Effector memory CD4-positive, alpha-beta T cell (primary cell): ENCODE data around the gene GABRG2.

Source experiments
- DNase-seq, 3 donors: peaks; one replicate each; pipeline ENCODE4 v3.0.0-alpha.2; 2020
- H3K27ac ChIP-seq: 2 replicates; pipeline ENCODE4 v1.7.0; 2013; ENCODE audit warnings: mild to moderate bottlenecking, low read length, moderate library complexity; ENCODE audit not compliant: insufficient read depth, poor library complexity, severe bottlenecking
- H3K27me3 ChIP-seq: replicated peaks from 2 replicates; pipeline ENCODE4 v1.7.0; 2013; ENCODE audit warnings: mild to moderate bottlenecking, low read length; ENCODE audit not compliant: insufficient read depth, control insufficient read depth, poor library complexity, severe bottlenecking
- H3K36me3 ChIP-seq: 2 replicates; pipeline ENCODE4 v1.7.0; 2013; ENCODE audit warnings: mild to moderate bottlenecking, low read length, moderate library complexity; ENCODE audit not compliant: control insufficient read depth, insufficient read depth
- H3K4me1 ChIP-seq: 2 replicates; pipeline ENCODE4 v1.7.0; 2013; ENCODE audit warnings: low read length, mild to moderate bottlenecking; ENCODE audit not compliant: control insufficient read depth, insufficient read depth, poor library complexity, severe bottlenecking
- H3K4me3 ChIP-seq: 2 replicates; pipeline ENCODE4 v1.7.0; 2013; ENCODE audit warnings: low read length, low read depth, mild to moderate bottlenecking; ENCODE audit not compliant: insufficient read depth, poor library complexity, severe bottlenecking
- H3K9me3 ChIP-seq: 2 replicates; pipeline ENCODE4 v1.7.0; 2013; ENCODE audit warnings: mild to moderate bottlenecking, low read length, moderate library complexity; ENCODE audit not compliant: control insufficient read depth

The GABRG2 gene

GRCh38 chr5:162078805-162079204 lies 11.2 kb downstream of the GABRG2 start:
- H3K4me1 ChIP-seq = no peaks in the 10 kb centered on the region
- H3K27ac ChIP-seq = no peak overlapping the region
- H3K4me3 ChIP-seq = no peak overlapping the region
- H3K27me3 ChIP-seq = no peaks in the 10 kb centered on the region
- no peaks in the 10 kb centered on the region for H3K36me3 ChIP-seq
- H3K9me3 ChIP-seq = peaks cover 3% of the 10 kb centered on the region
- DNase-seq = no peak

GRCh38 chr5:162091336-162091735 lies 23.8 kb downstream of the GABRG2 start:
- H3K4me3 ChIP-seq = no peak overlapping the region
- no peaks in the 10 kb centered on the region for H3K27me3 ChIP-seq
- H3K36me3 ChIP-seq = no peaks in the 10 kb centered on the region
- no peaks in the 10 kb centered on the region for H3K4me1 ChIP-seq
- DNase-seq = no peak
- no peaks in the 10 kb centered on the region for H3K9me3 ChIP-seq
- no peak overlapping the region for H3K27ac ChIP-seq

- DNase-seq = no peak
- no peak overlapping the region for H3K4me3 ChIP-seq
- no peaks in the 10 kb centered on the region for H3K36me3 ChIP-seq
- H3K27me3 ChIP-seq = no peaks in the 10 kb centered on the region
- H3K9me3 ChIP-seq = no peaks in the 10 kb centered on the region
- H3K27ac ChIP-seq = no peak overlapping the region
- no peaks in the 10 kb centered on the region for H3K4me1 ChIP-seq
These were observed 28.9 kb downstream of the GABRG2 start for GRCh38 chr5:162096448-162096847.

GRCh38 chr5:162107591-162107990 lies 40.0 kb downstream of the GABRG2 start:
- no peaks in the 10 kb centered on the region for H3K9me3 ChIP-seq
- no peaks in the 10 kb centered on the region for H3K27me3 ChIP-seq
- DNase-seq = no peak
- H3K4me1 ChIP-seq = no peaks in the 10 kb centered on the region
- no peaks in the 10 kb centered on the region for H3K36me3 ChIP-seq
- no peak overlapping the region for H3K27ac ChIP-seq
- no peak overlapping the region for H3K4me3 ChIP-seq

GRCh38 chr5:162119801-162120200 lies 52.2 kb downstream of the GABRG2 start:
- no peaks in the 10 kb centered on the region for H3K36me3 ChIP-seq
- no peaks in the 10 kb centered on the region for H3K4me1 ChIP-seq
- no peak overlapping the region for H3K4me3 ChIP-seq
- no peak for DNase-seq
- no peak overlapping the region for H3K27ac ChIP-seq
- no peaks in the 10 kb centered on the region for H3K27me3 ChIP-seq
- H3K9me3 ChIP-seq = no peaks in the 10 kb centered on the region

- H3K27me3 ChIP-seq = no peaks in the 10 kb centered on the region
- no peaks in the 10 kb centered on the region for H3K9me3 ChIP-seq
- H3K4me1 ChIP-seq = no peaks in the 10 kb centered on the region
- H3K4me3 ChIP-seq = no peak overlapping the region
- H3K27ac ChIP-seq = no peak overlapping the region
- DNase-seq = no peak
- H3K36me3 ChIP-seq = no peaks in the 10 kb centered on the region
These were observed 60.5 kb downstream of the GABRG2 start for GRCh38 chr5:162128117-162128516.

- Histone ChIP-seq H3K4me3 (no peak overlapping the region), H3K27ac (no peak overlapping the region), H3K4me1 (no peaks in the 10 kb centered on the region), H3K27me3 (no peaks in the 10 kb centered on the region), H3K36me3 (no peaks in the 10 kb centered on the region), H3K9me3 (no peaks in the 10 kb centered on the region)
- no peak for DNase-seq
These were observed 64.8 kb downstream of the GABRG2 start for GRCh38 chr5:162132348-162132747.

GRCh38 chr5:162139190-162139589 lies 71.6 kb downstream of the GABRG2 start:
- no peak for DNase-seq
- Histone ChIP-seq H3K9me3 (no peaks in the 10 kb centered on the region), H3K27ac (no peak overlapping the region), H3K4me1 (no peaks in the 10 kb centered on the region), H3K36me3 (no peaks in the 10 kb centered on the region), H3K4me3 (no peak overlapping the region), H3K27me3 (no peaks in the 10 kb centered on the region)

GRCh38 chr5:162154242-162154641 lies 86.7 kb downstream of the GABRG2 start:
- H3K27me3 ChIP-seq = no peaks in the 10 kb centered on the region
- no peak overlapping the region for H3K4me3 ChIP-seq
- H3K36me3 ChIP-seq = no peaks in the 10 kb centered on the region
- H3K4me1 ChIP-seq = no peaks in the 10 kb centered on the region
- no peak overlapping the region for H3K27ac ChIP-seq
- H3K9me3 ChIP-seq = no peaks in the 10 kb centered on the region
- DNase-seq = no peak

- Histone ChIP-seq H3K4me3 (no peak overlapping the region), H3K4me1 (no peaks in the 10 kb centered on the region)
- no peak for DNase-seq
These were observed 92.8 kb downstream of the GABRG2 start for GRCh38 chr5:162160401-162160800.

GRCh38 chr5:162163663-162164062 lies 96.1 kb downstream of the GABRG2 start:
- Histone ChIP-seq H3K27me3 (no peaks in the 10 kb centered on the region), H3K36me3 (no peaks in the 10 kb centered on the region), H3K4me1 (no peaks in the 10 kb centered on the region), H3K4me3 (no peak overlapping the region), H3K9me3 (no peaks in the 10 kb centered on the region), H3K27ac (no peak overlapping the region)
- DNase-seq = no peak

More at GRCh38 chr5:162160401-162160800, 92.8 kb downstream of the GABRG2 start:
- H3K9me3 ChIP-seq = no peaks in the 10 kb centered on the region
- no peaks in the 10 kb centered on the region for H3K36me3 ChIP-seq
- no peaks in the 10 kb centered on the region for H3K27me3 ChIP-seq
- H3K27ac ChIP-seq = no peak overlapping the region
